ENCODE data around the gene ZNF595.
"Not testable (repeated sequence)": the region's sequence is repeated elsewhere in the genome, so short reads cannot be mapped to it uniquely, and the experiment has no call there.

DNA sequence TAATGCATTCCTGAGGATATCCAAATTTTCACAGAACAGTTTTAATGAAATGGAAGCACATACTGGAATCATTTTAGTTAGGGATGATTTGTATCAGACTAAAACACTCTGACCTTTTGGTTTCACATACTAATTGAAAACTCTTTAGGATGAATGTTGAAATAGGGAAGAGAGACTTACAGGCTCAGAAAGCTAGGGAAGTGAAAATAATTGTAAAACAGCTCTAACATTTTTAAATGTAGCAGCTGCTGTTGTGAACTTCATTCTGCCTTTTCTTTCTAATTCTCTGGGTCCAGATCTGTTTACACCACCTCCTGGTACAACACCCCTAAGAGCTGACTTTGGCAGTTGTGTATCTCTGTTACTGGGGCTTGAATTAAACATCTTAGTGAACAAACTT lies 9.7 kb upstream of the ZNF595 start:
- not testable (repeated sequence) for TF ChIP-seq POLR2A (IDR thresholded peaks at IDR 0.05; ENCODE audit: low read length); GATA1 (IDR thresholded peaks at IDR 0.05; ENCODE audit: low read depth, low read length)

All from erythroblast (primary cell).